ENCODE results near the gene ABCG4.

ABCG4 gene

GRCh38 chr11:119209186-119209585 is 60.3 kb downstream of the ABCG4 start:
- DNase-seq, result no peak

GRCh38 chr11:119210050-119210449 is 61.2 kb downstream of the ABCG4 start:
- no peak for DNase-seq

All from NCI-H2171 (cell line).